ENCODE data around the gene TOR2A.

- TF ChIP-seq GABPB1 (CRISPR knock-in tag; IDR thresholded peaks at IDR 0.05), result no peak
- TF ChIP-seq NRF1 (conservative IDR thresholded peaks at IDR 0.05 in 1 of 2, IDR thresholded peaks at IDR 0.05 in 1 of 2), result no peak
- no peak for TF ChIP-seq ZNF3 (CRISPR knock-in tag; IDR thresholded peaks at IDR 0.05)
- no peak for TF ChIP-seq ZNF707 (CRISPR knock-in tag; conservative IDR thresholded peaks at IDR 0.05)
- no peak for TF ChIP-seq RFX1 (IDR thresholded peaks at IDR 0.05)
- no peak for TF ChIP-seq TAF15 (IDR thresholded peaks at IDR 0.05; ENCODE audit: low read depth, low read length)
- no peak for TF ChIP-seq TAF1 (IDR thresholded peaks at IDR 0.05; ENCODE audit: control insufficient read depth, extremely low read depth, insufficient read depth, low read length, severe bottlenecking)
- no peak for TF ChIP-seq JUN (IDR thresholded peaks at IDR 0.05; ENCODE audit: borderline replicate concordance, low read depth, low read length)
- no peak for TF ChIP-seq JUN (CRISPR knock-in tag; IDR thresholded peaks at IDR 0.05; ENCODE audit: borderline replicate concordance)
- no peak for TF ChIP-seq ATF6 (CRISPR knock-in tag; IDR thresholded peaks at IDR 0.05)
- TF ChIP-seq ETV5 (CRISPR knock-in tag; IDR thresholded peaks at IDR 0.05; ENCODE audit: low read depth), result no peak
- no peak for TF ChIP-seq EZH2 (IDR thresholded peaks at IDR 0.05; ENCODE audit: borderline replicate concordance, low read depth, low read length)
- no peak for TF ChIP-seq BCOR (IDR thresholded peaks at IDR 0.05)
These were observed 41.8 kb upstream of the TOR2A start for GRCh38 chr9:127776924-127777289.
